ENCODE measurements around the gene YJEFN3. TPM values are rescaled to one million over a fixed set of nuclear protein-coding genes. Genes with fewer than 3 reads are reported as not detected.

Gene YJEFN3
- polyA plus RNA-seq, 2 of the 4 experiments (the other 2 are of a cell fraction) = 3.2 to 7.2 TPM

- no peak for TF ChIP-seq RNF2 (IDR thresholded peaks at IDR 0.05; ENCODE audit: borderline replicate concordance, low read depth)
These were observed 37.2 kb upstream of the YJEFN3 start (continued) for GRCh38 chr19:19491321-19492025.

GRCh38 chr19:19492026-19492610, 36.6 kb upstream of the YJEFN3 start:
- Histone ChIP-seq H3K4me3 (no peak overlapping the region), H3K27ac (no peak overlapping the region), H3K4me1 (peaks cover 20% of the 10 kb centered on the region; the same call in 2 of the 3 replicates), H3K4me2 (no peak overlapping the region), H3K9me3 (no peaks in the 10 kb centered on the region)
- no peak for DNase-seq (ENCODE audit: low read depth in 1 of 2, low spot score in 1 of 2)
- no peak for FAIRE-seq
- TF ChIP-seq CHD2 (IDR thresholded peaks at IDR 0.05; ENCODE audit: low read length, partially characterized antibody) = no peak
- TF ChIP-seq FOSB (CRISPR knock-in tag; IDR thresholded peaks at IDR 0.05) = no peak
- TF ChIP-seq EP300 (IDR thresholded peaks at IDR 0.05) = no peak
- TF ChIP-seq FOSL2 (IDR thresholded peaks at IDR 0.05) = no peak
- no peak for TF ChIP-seq FOSL2 (CRISPR knock-in tag; IDR thresholded peaks at IDR 0.05)
- no peak for TF ChIP-seq ZC3H11A (IDR thresholded peaks at IDR 0.05)
- TF ChIP-seq CTCF (IDR thresholded peaks at IDR 0.05) = no peak
- TF ChIP-seq HEYL (CRISPR knock-in tag; IDR thresholded peaks at IDR 0.05) = no peak
- POLR2A ChIA-PET = no interaction called here
- CTCF ChIA-PET = interaction anchor here (0.6 to 4.9 kb wide), 8 partner anchors 11 to 945 kb away, joined by 3 to 53 read pairs (median 4); no protein-coding TSS in a partner anchor
- 86% methylated on average over 12 of the region's 21 CpGs for WGBS (ENCODE audit: missing lambda C conversion rate)
- no peak for ATAC-seq

- H3K4me1 ChIP-seq = peaks cover 8% of the 10 kb centered on the region; the same call in 2 of the 3 replicates
- ATAC-seq (no peak), FAIRE-seq (no peak), DNase-seq (ENCODE audit: low read depth in 1 of 2, low spot score in 1 of 2) (no peak)
- POLR2A ChIA-PET = no interaction called here
- no peak overlapping the region for H3K4me2 ChIP-seq
- no peak overlapping the region for H3K4me3 ChIP-seq
- H3K27ac ChIP-seq = no peak overlapping the region
- TF ChIP-seq GATA3 (IDR thresholded peaks at IDR 0.05; ENCODE audit: borderline replicate concordance) (no peak), NFE2L2 (conservative IDR thresholded peaks at IDR 0.05; ENCODE audit: low read length) (no peak), SREBF2 (IDR thresholded peaks at IDR 0.05) (no peak), SMC3 (IDR thresholded peaks at IDR 0.05) (no peak), EHMT2 (IDR thresholded peaks at IDR 0.05; ENCODE audit: low read depth) (no peak), EHF (CRISPR knock-in tag; IDR thresholded peaks at IDR 0.05) (no peak), RCOR1 (IDR thresholded peaks at IDR 0.05; ENCODE audit: low read depth, low read length) (no peak), ZC3H11A (IDR thresholded peaks at IDR 0.05) (no peak), HOXA7 (CRISPR knock-in tag; IDR thresholded peaks at IDR 0.05) (no peak), POLR2AphosphoS2 (conservative IDR thresholded peaks at IDR 0.05; ENCODE audit: low read length) (no peak)
- TF ChIP-seq, protein P1, sequence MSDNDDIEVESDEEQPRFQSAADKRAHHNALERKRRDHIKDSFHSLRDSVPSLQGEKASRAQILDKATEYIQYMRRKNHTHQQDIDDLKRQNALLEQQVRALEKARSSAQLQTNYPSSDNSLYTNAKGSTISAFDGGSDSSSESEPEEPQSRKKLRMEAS (IDR thresholded peaks at IDR 0.05) = no peak
- TF ChIP-seq, protein P2, sequence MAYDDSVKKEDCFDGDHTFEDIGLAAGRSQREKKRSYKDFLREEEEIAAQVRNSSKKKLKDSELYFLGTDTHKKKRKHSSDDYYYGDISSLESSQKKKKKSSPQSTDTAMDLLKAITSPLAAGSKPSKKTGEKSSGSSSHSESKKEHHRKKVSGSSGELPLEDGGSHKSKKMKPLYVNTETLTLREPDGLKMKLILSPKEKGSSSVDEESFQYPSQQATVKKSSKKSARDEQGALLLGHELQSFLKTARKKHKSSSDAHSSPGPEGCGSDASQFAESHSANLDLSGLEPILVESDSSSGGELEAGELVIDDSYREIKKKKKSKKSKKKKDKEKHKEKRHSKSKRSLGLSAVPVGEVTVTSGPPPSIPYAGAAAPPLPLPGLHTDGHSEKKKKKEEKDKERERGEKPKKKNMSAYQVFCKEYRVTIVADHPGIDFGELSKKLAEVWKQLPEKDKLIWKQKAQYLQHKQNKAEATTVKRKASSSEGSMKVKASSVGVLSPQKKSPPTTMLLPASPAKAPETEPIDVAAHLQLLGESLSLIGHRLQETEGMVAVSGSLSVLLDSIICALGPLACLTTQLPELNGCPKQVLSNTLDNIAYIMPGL (CRISPR knock-in tag; IDR thresholded peaks at IDR 0.05; ENCODE audit: borderline replicate concordance) = no peak
- TF ChIP-seq, protein P3, sequence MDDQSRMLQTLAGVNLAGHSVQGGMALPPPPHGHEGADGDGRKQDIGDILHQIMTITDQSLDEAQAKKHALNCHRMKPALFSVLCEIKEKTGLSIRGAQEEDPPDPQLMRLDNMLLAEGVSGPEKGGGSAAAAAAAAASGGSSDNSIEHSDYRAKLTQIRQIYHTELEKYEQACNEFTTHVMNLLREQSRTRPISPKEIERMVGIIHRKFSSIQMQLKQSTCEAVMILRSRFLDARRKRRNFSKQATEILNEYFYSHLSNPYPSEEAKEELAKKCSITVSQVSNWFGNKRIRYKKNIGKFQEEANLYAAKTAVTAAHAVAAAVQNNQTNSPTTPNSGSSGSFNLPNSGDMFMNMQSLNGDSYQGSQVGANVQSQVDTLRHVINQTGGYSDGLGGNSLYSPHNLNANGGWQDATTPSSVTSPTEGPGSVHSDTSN (IDR thresholded peaks at IDR 0.05) = no peak
- H3K9me3 ChIP-seq = no peaks in the 10 kb centered on the region
- WGBS (ENCODE audit: missing lambda C conversion rate) = 81% methylated on average over 14 of the region's 15 CpGs
- CTCF ChIA-PET = interaction anchor here (4.9 kb wide), 1 partner anchor 127 kb away, joined by 53 read pairs; no protein-coding TSS in a partner anchor
These were observed 34.7 kb upstream of the YJEFN3 start for GRCh38 chr19:19493841-19494546.

All from A549 (cell line).